ENCODE measurements around the gene PPL. TPM values are rescaled to one million over a fixed set of nuclear protein-coding genes. Genes with fewer than 3 reads are reported as not detected.

Gene PPL
- total and polyA plus RNA-seq, 2 of the 8 experiments (the other 6 are each of a cell fraction or from before 2014, with no cell fraction given): 11.3 to 29.5 TPM

- 87% methylated on average over 7 of the region's 7 CpGs; no CpG with 5 or more reads in 1 of the 2 experiments for WGBS, 2 experiments (ENCODE audit: extremely low coverage in 1 of 2, insufficient coverage in 1 of 2, insufficient read length in 1 of 2, insufficient replicate concordance in 2 of 2, low coverage in 1 of 2, low lambda C conversion rate in 2 of 2, missing lambda C conversion rate in 1 of 2)
- H2AFZ ChIP-seq (ENCODE audit: low read length): no peak overlapping the region
- no peak overlapping the region for H2BK15ac ChIP-seq (ENCODE audit: low read length)
- no peak overlapping the region for H3K27ac ChIP-seq (ENCODE audit: low read depth, low read length)
- POLR2A ChIA-PET (ENCODE audit: partially characterized antibody): no interaction called here
- H3K23me2 ChIP-seq (ENCODE audit: low read depth, low read length): no peaks in the 10 kb centered on the region; the same call in 1 of the 2 replicates
- no peak overlapping the region for H3K4me2 ChIP-seq (ENCODE audit: insufficient read depth in 1 of 2, low read depth in 2 of 2, low read length in 2 of 2)
- H3K79me1 ChIP-seq (ENCODE audit: low read depth, low read length): no peaks in the 10 kb centered on the region
- H2BK12ac ChIP-seq (ENCODE audit: low read depth, low read length): no peak overlapping the region
- H3K27me3 ChIP-seq (replicated peaks in 1 of 4; ENCODE audit: control insufficient read depth in 3 of 4, extremely low read depth in 1 of 4, insufficient read depth in 3 of 4, low read length in 3 of 4): no peaks in the 10 kb centered on the region
- CTCF ChIA-PET (ENCODE audit: partially characterized antibody): no interaction called here
- H2BK120ac ChIP-seq (replicated peaks; ENCODE audit: low read depth, low read length): no peak overlapping the region
- no peak overlapping the region for H4K8ac ChIP-seq (ENCODE audit: extremely low read depth, insufficient read depth, low read length)
- H4K5ac ChIP-seq (ENCODE audit: insufficient read length, low read depth, low read length): no peak overlapping the region
- DNase-seq (ENCODE audit: low read depth in 1 of 2, low spot score in 2 of 2) (no peak), FAIRE-seq (no peak)
- peaks cover 0 to 3% (median 0%) of the 10 kb centered on the region in 4 experiments; a peak in 1 of 7 replicates for H3K4me1 ChIP-seq (replicated peaks in 1 of 4; ENCODE audit: control insufficient read depth in 3 of 4, insufficient read depth in 4 of 4, low read length in 3 of 4)
- H3K18ac ChIP-seq (ENCODE audit: extremely low read depth, low read length): no peak overlapping the region
- no peak overlapping the region for H4K91ac ChIP-seq (replicated peaks; ENCODE audit: insufficient read length, low read length)
- no peak overlapping the region for H3K56ac ChIP-seq (replicated peaks; ENCODE audit: insufficient read length, low read depth, low read length)
- H3K9me3 ChIP-seq (ENCODE audit: insufficient read depth in 2 of 2, low read depth in 1 of 2, low read length in 1 of 2): no peaks in the 10 kb centered on the region
- no peak overlapping the region for H3K14ac ChIP-seq (ENCODE audit: insufficient read length)
- H2AK5ac ChIP-seq (ENCODE audit: low read depth, low read length): no peak overlapping the region
- no peaks in the 10 kb centered on the region for H3K36me3 ChIP-seq (ENCODE audit: control insufficient read depth in 2 of 4, insufficient read depth in 4 of 4, low read length in 3 of 4)
- H3K4ac ChIP-seq (replicated peaks; ENCODE audit: insufficient read length, low read depth, low read length): no peak overlapping the region
- no peaks in the 10 kb centered on the region for H4K20me1 ChIP-seq (replicated peaks in 1 of 2; ENCODE audit: control insufficient read depth in 1 of 2, insufficient read depth in 2 of 2, low read length in 2 of 2)
- TF ChIP-seq BACH1 (IDR thresholded peaks at IDR 0.05; ENCODE audit: low read length): no peak
- TF ChIP-seq CHD1 (IDR thresholded peaks at IDR 0.05; ENCODE audit: low read depth, low read length): no peak
- no peak for TF ChIP-seq SP1 (IDR thresholded peaks at IDR 0.05; ENCODE audit: low read depth, low read length)
- peak in 1 of 3 experiments; percentile 16; a peak in 1 of 4 replicates for TF ChIP-seq CTCF (IDR thresholded peaks at IDR 0.05; ENCODE audit: control extremely low read depth in 1 of 3, insufficient read depth in 1 of 3, low read depth in 1 of 3, low read length in 3 of 3)
- H2BK20ac ChIP-seq (ENCODE audit: low read length): no peak overlapping the region
- no peaks in the 10 kb centered on the region for H3K79me2 ChIP-seq (ENCODE audit: control insufficient read depth in 1 of 2, insufficient read depth in 2 of 2, low read length in 2 of 2)
- no peak overlapping the region for H2BK5ac ChIP-seq (ENCODE audit: low read depth, low read length)
- H3K9ac ChIP-seq (replicated peaks in 1 of 4; ENCODE audit: extremely low read depth in 1 of 4, low read depth in 3 of 4, low read length in 3 of 4): no peak overlapping the region
- no peak overlapping the region for H3K4me3 ChIP-seq (ENCODE audit: extremely low read depth in 1 of 4, insufficient read depth in 2 of 4, low read depth in 3 of 4, low read length in 4 of 4)
- H3K23ac ChIP-seq (ENCODE audit: insufficient read length): no peak overlapping the region
These were observed 27.1 kb downstream of the PPL start for GRCh38 chr16:4909825-4910224.

Measured in H1 (cell line).